KOPT-K1 (cell line): ENCODE data around the gene CLPTM1.
"Not testable (repeated sequence)": the region's sequence is repeated elsewhere in the genome, so short reads cannot be mapped to it uniquely, and the experiment has no call there.

ENCODE experiments used
- H3K27ac ChIP-seq: fragments of 200-600 bp; sonication (generic); 2 replicates; pipeline ENCODE4 v1.5.1; 2016; ENCODE audit warnings: antibody characterized with exemption, mild to moderate bottlenecking, low read depth, low read length; ENCODE audit not compliant: poor library complexity, severe bottlenecking
- H3K36me3 ChIP-seq: fragments of 200-600 bp; sonication (generic); 2 replicates; pipeline ENCODE4 v1.5.1; 2017; ENCODE audit warnings: antibody characterized with exemption, mild to moderate bottlenecking, low read length, moderate library complexity; ENCODE audit not compliant: insufficient read depth
- H3K9me3 ChIP-seq: fragments of 200-600 bp; sonication (generic); 2 replicates; pipeline ENCODE4 v1.5.1; 2017; ENCODE audit warnings: antibody characterized with exemption, low read length, mild to moderate bottlenecking; ENCODE audit not compliant: insufficient read depth, poor library complexity, severe bottlenecking

Gene CLPTM1, protein sequence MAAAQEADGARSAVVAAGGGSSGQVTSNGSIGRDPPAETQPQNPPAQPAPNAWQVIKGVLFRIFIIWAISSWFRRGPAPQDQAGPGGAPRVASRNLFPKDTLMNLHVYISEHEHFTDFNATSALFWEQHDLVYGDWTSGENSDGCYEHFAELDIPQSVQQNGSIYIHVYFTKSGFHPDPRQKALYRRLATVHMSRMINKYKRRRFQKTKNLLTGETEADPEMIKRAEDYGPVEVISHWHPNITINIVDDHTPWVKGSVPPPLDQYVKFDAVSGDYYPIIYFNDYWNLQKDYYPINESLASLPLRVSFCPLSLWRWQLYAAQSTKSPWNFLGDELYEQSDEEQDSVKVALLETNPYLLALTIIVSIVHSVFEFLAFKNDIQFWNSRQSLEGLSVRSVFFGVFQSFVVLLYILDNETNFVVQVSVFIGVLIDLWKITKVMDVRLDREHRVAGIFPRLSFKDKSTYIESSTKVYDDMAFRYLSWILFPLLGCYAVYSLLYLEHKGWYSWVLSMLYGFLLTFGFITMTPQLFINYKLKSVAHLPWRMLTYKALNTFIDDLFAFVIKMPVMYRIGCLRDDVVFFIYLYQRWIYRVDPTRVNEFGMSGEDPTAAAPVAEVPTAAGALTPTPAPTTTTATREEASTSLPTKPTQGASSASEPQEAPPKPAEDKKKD

DNA sequence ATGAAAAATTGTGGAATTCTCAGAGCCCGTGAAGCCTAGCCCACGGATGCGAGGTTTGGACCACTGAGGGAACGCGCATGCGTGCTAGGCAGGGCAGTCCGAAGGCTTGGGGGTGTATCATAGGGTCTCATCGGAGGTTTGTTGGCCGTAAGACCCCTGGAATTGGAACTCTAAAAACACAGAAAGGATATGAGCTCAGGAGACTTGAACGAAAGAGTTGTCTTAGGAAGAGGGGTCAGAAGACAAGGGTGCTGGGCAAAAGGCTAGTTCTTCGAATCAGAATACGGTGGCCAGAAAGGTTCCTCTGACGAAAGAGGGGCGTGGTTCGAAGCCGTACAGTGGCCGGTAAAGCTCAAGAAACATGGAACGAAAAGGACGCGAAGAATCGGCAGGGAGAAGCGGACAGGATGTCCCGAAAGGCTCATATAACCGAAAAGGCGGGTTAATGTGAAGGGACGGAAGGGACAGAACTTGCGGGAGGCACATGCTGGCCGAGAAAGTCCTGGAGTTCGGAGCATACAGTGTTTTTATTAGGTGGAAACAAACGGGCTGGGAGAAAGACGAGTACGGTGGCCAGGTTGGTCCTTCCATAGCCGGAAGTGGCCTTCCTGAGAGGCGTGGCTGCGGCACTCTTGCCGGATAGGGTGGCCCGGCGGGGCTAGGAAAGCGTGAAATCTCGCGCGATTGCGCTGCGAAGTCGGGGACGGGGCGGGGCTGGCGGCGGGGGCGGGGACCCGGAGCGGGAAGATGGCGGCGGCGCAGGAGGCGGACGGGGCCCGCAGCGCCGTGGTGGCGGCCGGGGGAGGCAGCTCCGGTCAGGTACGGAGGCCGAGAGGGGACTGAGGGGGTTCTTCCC is at the start of gene CLPTM1:
Gene CLPTM1 (plus strand): TSS at position 732 of the 856 bp plus-strand sequence. CDS start 16 bp downstream, at position 748.
- Histone ChIP-seq H3K36me3 (peaks cover 2% of the 10 kb centered on the region; the same call in 1 of the 2 replicates), H3K9me3 (no peaks in the 10 kb centered on the region), H3K27ac (peak within 1 kb of the TSS; percentile 88)

DNA sequence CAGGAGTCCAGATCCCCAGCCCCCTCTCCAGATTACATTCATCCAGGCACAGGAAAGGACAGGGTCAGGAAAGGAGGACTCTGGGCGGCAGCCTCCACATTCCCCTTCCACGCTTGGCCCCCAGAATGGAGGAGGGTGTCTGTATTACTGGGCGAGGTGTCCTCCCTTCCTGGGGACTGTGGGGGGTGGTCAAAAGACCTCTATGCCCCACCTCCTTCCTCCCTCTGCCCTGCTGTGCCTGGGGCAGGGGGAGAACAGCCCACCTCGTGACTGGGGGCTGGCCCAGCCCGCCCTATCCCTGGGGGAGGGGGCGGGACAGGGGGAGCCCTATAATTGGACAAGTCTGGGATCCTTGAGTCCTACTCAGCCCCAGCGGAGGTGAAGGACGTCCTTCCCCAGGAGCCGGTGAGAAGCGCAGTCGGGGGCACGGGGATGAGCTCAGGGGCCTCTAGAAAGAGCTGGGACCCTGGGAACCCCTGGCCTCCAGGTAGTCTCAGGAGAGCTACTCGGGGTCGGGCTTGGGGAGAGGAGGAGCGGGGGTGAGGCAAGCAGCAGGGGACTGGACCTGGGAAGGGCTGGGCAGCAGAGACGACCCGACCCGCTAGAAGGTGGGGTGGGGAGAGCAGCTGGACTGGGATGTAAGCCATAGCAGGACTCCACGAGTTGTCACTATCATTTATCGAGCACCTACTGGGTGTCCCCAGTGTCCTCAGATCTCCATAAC is 49.6 kb upstream of the CLPTM1 start, which contains the start of gene APOE:
Gene APOE (plus strand): TSS at position 360 of the 724 bp plus-strand sequence. CDS start 829 bp downstream, outside the sequence.
- H3K9me3 ChIP-seq = no peaks in the 10 kb centered on the region
- no peak within 1 kb of the TSS for H3K27ac ChIP-seq
- H3K36me3 ChIP-seq = peaks cover 35% of the 10 kb centered on the region

DNA sequence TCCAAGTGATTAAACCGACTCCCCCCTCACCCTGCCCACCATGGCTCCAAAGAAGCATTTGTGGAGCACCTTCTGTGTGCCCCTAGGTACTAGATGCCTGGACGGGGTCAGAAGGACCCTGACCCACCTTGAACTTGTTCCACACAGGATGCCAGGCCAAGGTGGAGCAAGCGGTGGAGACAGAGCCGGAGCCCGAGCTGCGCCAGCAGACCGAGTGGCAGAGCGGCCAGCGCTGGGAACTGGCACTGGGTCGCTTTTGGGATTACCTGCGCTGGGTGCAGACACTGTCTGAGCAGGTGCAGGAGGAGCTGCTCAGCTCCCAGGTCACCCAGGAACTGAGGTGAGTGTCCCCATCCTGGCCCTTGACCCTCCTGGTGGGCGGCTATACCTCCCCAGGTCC is 47.6 kb upstream of the CLPTM1 start:
- H3K27ac ChIP-seq = no peak overlapping the region

DNA sequence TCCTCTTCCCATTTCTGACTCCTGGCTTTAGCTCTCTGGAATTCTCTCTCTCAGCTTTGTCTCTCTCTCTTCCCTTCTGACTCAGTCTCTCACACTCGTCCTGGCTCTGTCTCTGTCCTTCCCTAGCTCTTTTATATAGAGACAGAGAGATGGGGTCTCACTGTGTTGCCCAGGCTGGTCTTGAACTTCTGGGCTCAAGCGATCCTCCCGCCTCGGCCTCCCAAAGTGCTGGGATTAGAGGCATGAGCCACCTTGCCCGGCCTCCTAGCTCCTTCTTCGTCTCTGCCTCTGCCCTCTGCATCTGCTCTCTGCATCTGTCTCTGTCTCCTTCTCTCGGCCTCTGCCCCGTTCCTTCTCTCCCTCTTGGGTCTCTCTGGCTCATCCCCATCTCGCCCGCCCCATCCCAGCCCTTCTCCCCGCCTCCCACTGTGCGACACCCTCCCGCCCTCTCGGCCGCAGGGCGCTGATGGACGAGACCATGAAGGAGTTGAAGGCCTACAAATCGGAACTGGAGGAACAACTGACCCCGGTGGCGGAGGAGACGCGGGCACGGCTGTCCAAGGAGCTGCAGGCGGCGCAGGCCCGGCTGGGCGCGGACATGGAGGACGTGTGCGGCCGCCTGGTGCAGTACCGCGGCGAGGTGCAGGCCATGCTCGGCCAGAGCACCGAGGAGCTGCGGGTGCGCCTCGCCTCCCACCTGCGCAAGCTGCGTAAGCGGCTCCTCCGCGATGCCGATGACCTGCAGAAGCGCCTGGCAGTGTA is 46.9 kb upstream of the CLPTM1 start:
- Histone ChIP-seq H3K27ac (no peak overlapping the region), H3K9me3 (no peaks in the 10 kb centered on the region), H3K36me3 (peaks cover 8% of the 10 kb centered on the region; the same call in 1 of the 2 replicates)

More for the DNA sequence above, 47.6 kb upstream of the CLPTM1 start:
- Histone ChIP-seq H3K9me3 (no peaks in the 10 kb centered on the region), H3K36me3 (peaks cover 15% of the 10 kb centered on the region)

DNA sequence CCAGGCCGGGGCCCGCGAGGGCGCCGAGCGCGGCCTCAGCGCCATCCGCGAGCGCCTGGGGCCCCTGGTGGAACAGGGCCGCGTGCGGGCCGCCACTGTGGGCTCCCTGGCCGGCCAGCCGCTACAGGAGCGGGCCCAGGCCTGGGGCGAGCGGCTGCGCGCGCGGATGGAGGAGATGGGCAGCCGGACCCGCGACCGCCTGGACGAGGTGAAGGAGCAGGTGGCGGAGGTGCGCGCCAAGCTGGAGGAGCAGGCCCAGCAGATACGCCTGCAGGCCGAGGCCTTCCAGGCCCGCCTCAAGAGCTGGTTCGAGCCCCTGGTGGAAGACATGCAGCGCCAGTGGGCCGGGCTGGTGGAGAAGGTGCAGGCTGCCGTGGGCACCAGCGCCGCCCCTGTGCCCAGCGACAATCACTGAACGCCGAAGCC is 46.3 kb upstream of the CLPTM1 start:
- no peak overlapping the region for H3K27ac ChIP-seq
- peaks cover 3% of the 10 kb centered on the region; the same call in 1 of the 2 replicates for H3K36me3 ChIP-seq
- H3K9me3 ChIP-seq = no peaks in the 10 kb centered on the region

DNA sequence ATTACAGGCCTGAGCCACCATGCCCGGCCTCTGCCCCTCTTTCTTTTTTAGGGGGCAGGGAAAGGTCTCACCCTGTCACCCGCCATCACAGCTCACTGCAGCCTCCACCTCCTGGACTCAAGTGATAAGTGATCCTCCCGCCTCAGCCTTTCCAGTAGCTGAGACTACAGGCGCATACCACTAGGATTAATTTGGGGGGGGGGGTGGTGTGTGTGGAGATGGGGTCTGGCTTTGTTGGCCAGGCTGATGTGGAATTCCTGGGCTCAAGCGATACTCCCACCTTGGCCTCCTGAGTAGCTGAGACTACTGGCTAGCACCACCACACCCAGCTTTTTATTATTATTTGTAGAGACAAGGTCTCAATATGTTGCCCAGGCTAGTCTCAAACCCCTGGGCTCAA is 45.4 kb upstream of the CLPTM1 start:
- Histone ChIP-seq H3K27ac (no peak overlapping the region), H3K9me3 (no peaks in the 10 kb centered on the region), H3K36me3 (no peaks in the 10 kb centered on the region)

DNA sequence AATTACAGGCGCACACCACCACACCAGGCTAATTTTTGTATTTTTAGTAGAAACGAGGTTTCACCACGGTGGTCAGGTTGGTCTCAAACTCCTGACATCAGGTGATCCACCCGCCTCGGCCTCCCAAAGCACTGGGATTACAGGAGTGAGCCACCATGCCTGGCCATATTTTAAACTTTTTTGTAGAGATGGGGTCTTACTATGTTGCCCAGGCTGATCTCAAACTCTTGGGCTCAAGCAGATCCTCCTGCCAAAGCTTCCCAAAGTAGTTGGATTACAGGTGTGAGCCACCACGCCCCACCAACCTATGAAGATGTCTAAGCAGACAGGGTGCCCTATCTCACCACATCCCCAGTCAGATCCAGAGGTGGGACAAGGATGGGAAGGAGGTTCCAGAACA is 43.3 kb upstream of the CLPTM1 start:
- not testable (repeated sequence) for H3K36me3 ChIP-seq, H3K27ac ChIP-seq, H3K9me3 ChIP-seq

DNA sequence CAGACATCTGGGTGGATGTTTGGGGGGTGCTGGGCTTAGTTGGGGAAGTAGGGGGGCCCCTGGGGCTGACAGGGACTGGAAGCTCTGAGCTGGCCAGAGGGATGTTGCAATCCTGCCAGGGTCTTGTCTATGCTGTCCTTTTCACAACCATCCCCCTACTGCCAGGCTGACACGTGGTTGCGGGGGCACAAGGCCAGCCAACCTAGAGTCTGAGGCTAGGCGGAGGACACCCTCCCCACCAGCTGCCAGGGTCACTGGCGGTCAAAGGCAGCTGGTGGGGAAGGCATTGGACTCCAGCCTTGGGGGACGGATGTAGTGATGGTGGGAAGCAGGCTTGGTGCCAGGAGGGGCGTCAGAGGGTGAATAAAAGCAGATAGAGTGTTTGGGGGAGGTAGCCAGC is 42.3 kb upstream of the CLPTM1 start:
- Histone ChIP-seq H3K9me3 (no peaks in the 10 kb centered on the region), H3K27ac (no peak overlapping the region)

DNA sequence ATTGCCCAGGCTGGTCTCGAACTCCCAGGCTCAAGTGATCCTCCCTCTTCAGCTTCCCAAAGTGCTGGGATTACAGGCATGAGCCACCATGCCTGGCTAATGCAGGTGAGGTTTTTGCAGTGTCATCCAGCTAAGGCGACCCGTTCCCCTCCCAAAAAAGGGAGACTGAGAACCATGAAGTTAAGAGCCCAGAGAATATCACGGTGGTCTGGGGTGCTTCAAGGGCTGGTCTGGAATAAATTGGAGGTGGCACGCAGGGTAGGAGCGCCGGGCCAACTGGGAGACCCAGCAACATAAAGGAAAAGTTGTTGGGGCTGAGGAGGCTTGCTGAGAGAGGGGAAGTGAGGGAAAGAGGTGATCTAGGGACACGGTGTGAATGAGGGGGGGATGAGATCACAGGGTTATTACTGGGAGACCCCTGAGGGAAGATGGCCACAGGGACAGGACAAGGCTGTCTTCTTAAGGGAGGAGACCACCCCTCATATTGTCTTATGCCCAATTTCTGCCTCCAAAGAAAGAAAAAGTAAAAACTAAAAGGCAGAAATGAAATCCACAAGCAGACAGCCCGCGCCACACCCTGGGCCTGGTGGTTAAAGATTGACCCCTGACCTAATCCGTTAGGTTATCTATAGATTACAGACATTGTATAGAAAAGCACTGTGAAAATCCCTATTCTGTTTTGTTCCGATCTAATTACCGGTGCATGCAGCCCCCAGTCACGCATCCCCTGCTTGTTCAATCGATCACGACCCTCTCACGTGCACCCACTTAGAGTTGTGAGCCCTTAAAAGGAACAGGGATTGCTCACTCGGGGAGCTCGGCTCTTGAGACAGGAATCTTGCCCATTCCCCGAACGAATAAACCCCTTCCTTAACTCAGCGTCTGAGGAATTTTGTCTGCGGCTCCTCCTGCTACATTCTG is 41.4 kb upstream of the CLPTM1 start:
- not testable (repeated sequence) for H3K27ac ChIP-seq

More for the DNA sequence above, 42.3 kb upstream of the CLPTM1 start:
- H3K36me3 ChIP-seq = no peaks in the 10 kb centered on the region

DNA sequence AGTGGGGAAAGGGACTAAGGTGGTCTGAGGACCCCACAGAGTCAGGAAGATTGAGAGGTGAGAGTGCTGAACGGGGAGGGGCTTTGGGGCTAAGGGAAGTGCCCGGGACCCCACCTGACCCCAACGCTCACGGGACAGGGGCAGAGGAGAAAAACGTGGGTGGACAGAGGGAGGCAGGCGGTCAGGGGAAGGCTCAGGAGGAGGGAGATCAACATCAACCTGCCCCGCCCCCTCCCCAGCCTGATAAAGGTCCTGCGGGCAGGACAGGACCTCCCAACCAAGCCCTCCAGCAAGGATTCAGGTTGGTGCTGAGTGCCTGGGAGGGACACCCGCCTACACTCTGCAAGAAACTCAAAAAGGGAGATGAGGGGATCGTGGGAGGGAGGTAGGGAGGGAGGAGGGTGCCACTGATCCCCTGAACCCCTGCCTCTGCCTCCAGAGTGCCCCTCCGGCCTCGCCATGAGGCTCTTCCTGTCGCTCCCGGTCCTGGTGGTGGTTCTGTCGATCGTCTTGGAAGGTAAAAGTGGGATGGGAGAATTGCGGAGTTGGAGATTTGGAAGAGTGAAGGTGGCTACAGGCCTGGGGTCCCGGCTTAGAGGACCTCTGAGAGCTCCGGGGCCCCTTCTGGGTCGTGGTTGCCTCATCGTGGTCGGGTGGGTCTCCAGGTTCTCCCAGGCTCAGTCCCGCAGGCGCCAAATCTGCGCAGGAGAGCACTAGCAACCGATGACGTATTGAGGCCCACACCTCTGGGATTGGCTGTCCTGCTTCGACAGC is 40.6 kb upstream of the CLPTM1 start, which contains the start of gene APOC1:
Gene APOC1 (plus strand): TSS at position 176 of the 774 bp plus-strand sequence. CDS start 284 bp downstream, at position 460.
- not testable (repeated sequence) for H3K9me3 ChIP-seq, H3K36me3 ChIP-seq
- H3K27ac ChIP-seq = peak within 1 kb of the TSS; percentile 36

More for the DNA sequence above, 41.4 kb upstream of the CLPTM1 start:
- H3K9me3 ChIP-seq, H3K36me3 ChIP-seq: not testable (repeated sequence)

DNA sequence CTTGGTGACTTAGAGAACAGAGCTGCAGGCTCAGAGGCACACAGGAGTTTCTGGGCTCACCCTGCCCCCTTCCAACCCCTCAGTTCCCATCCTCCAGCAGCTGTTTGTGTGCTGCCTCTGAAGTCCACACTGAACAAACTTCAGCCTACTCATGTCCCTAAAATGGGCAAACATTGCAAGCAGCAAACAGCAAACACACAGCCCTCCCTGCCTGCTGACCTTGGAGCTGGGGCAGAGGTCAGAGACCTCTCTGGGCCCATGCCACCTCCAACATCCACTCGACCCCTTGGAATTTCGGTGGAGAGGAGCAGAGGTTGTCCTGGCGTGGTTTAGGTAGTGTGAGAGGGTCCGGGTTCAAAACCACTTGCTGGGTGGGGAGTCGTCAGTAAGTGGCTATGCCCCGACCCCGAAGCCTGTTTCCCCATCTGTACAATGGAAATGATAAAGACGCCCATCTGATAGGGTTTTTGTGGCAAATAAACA is 30.9 kb upstream of the CLPTM1 start:
- Histone ChIP-seq H3K27ac (no peak overlapping the region), H3K36me3 (no peaks in the 10 kb centered on the region), H3K9me3 (no peaks in the 10 kb centered on the region)
